Raji (cell line): ENCODE measurements around the gene MTCL1.

Source experiments
- POLR2A ChIP-seq: IDR thresholded peaks from 2 replicates; pipeline ENCODE4 v1.6.1; 2011; ENCODE audit warnings: low read depth, low read length, control low read depth; ENCODE audit not compliant: insufficient read depth

The MTCL1 gene

DNA sequence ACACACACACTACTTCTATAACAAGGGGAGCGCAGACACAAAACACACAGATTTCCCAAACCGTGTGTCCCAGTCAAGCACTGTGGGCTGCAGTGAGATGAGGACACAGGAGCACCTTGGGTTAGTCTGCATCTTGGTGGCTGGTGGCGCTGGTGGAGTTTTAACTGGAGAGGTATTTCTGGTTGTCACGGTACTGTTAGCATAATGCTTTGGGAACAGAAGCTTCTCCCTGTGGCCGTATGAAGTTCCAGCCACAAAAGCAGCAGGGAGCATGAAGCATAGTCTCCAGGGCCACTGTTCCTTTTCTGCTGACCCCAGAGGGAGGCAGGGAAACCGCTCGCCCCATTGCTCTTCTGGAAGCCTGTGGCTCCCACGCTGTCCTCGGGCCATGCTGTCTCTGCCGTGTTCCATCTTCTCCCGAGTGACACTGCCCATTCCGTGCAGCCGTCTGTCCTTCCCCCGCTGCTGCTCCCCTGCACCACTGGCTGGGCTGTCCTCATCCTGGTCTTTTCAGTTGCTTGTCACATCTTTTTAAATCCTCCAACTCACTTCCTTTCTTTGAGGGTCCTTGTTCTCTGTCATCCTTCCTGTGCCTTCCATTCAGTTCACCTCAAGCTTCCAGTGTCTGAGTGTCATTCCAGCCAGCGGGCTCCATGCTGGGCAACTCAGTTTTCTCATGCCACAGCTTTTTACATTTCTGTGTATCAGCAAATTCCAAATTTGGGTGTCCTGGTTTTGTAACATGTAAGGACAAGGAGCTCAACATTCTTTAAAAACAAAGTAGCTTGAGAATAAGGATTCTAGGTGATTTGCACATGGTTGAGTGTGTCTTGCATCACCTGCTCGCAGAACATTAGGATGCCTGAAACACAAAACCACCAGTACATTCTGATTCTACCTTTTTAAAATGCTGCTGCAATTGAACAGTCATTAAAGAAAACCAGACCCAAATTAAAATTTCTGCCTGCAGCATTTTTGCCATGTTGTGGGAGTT, 125.0 kb downstream of the MTCL1 start:
- no peak for TF ChIP-seq POLR2A

DNA sequence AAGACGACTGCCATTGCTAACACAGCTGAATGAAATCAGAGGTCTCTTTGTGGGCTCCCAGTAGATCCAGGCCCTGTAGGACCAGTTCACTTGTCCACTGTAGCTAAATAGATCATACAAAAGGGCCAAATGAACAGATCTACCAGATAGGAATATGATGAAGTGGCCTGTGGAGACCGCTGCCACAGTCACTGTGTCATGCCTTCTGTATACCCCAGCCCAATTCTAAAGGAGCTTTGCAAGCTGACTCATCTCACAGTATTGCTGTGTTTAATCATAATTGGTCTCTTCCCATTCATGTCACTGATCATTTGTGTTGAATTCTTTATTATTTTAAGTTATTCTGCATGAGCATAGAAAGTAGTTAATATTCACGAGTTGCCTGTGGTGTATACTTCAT, 125.8 kb downstream of the MTCL1 start:
- TF ChIP-seq POLR2A, result no peak

DNA sequence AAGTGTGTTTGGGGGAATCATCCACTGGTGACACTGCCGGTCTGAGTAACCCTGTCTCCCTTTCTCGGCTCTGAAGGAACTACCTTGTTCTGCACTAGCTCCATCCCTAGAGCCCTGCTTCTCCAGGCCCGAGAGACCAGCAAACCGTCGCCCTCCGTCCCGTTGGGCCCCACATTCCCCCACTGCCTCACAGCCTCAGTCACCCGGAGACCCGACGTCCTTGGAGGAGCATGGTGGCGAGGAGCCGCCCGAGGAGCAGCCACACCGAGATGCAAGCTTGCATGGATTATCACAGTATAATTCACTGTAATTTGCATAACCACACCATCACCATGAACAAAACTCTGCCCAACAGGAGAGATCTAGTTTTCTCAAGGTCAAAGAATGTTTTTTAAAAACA, 126.2 kb downstream of the MTCL1 start:
- TF ChIP-seq POLR2A, result no peak

DNA sequence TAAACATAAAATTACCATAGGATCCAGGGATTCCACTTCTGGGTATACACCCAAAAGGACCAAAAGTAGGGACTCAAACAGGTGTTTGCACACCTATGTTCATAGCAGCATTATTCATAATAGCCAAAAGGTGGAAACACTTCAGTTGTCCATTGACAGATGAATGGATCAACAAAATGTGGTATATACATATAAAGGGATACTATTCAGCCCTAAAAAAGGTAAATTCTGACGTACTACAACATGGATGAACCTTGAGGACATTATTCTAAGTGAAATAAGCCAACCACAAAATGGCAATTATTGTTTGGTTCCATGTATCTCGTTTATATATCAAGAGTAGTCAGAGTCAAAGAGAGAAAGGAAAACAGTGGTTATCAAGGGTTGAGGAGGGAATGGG, 128.1 kb downstream of the MTCL1 start:
- TF ChIP-seq POLR2A, result no peak

DNA sequence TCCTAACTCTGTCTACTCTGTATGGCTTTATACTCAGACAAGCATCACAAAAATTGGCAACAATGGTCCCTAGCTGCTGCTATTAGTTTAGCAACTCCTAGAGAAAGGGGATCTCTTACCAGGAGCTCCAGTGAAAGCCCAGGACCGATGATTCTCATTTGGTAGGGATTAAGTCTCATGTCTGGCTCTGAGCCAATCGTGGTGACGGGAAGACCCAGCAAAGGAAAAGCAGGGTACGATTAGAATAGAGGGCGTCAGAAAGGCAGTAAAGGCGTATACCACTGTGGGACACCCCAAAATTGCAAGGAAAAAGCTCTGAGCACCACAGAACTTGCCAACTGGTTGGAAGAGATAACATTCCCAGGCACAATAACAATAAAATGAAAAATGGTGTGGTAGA, 129.5 kb downstream of the MTCL1 start:
- TF ChIP-seq POLR2A, result no peak

DNA sequence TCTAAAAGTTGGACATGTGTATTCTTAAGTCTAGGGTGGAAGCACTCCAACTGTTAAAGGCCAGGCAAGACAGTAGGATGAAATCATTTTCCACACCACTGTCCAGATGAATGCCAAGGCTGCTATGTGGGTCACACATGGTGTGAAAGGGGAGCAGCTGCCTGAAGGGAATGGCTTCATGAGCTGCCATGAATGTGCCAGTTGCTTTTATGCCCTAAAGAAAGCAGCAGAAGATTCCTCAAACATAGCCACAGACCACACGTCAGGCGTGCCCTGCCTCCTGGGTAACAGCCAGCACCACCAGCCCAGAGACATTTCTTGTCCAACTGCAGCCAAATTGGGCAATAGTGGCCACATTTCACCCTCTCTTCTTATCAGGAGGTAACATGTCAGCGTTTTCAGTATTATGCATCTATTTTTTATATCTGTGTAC, 130.2 kb downstream of the MTCL1 start:
- TF ChIP-seq POLR2A, result no peak

DNA sequence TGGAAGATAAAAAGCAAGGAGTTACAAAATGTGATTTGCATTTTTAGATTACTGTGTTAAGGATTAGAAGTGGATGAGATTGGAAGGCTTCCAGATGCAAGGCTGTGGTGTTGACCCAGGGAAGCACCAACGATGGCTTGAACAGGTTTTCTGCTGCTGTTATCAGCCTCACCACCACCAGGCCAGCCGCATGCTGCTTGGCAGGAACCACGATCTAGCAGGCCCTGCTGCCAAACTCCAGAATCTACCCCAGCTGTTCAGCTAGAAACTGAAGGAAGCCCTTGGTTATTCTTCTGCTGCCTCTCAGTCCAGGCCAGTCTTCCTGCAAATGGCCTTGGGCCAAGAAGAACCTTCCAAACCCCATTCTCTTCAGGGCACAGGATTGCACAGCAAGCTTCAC, 133.9 kb downstream of the MTCL1 start:
- no peak for TF ChIP-seq POLR2A

DNA sequence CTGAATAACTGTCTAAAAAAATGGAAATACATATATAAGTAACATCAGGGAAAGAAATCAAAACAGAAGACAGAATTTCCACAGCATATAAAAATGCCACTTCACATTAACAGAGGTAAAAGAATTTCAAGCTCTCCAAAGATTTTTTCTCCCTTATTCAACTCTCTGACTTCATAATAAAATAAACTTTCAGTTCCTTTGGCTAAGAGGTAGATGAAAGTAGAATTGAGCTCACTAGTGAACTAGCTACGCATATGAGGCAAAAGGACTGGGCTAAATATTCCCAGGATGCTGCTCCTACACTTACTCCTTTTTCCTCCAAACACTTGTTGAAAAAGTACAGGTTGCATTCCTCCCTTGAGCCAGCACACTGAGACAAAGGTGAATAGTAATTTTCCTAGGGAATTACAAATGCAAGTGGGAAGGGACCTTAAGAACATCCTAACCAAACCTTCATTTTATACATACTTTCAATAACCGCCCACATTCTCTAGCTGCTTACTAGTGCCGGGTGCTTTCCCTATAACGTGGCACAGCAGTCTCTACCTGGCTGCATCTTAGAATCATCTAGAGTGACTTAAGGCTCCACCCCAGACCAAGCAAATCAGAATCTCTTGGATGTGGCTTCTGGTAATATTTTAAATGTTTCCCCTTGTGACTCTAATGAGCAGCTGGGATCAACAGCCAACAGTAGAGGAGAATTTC, 136.6 kb downstream of the MTCL1 start:
- TF ChIP-seq POLR2A, result no peak

DNA sequence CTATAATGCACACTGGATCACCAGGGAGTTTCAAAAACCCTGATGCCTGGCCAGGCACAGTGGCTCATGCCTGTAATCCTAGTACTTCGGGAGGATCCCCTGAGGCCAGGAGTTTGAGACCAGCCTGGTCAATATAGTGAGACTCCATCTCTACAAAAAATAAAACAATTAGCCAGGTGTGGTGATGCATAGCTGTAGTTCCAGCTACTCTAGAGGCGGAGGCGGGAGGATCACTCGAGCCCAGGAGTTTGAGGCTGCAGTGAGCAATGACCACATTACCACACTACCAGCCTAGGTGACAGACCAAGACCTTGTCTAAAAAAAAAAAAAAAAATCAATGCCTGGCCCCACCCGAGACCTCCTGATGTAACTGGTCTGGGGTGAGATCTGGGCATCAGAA, 137.2 kb downstream of the MTCL1 start:
- no peak for TF ChIP-seq POLR2A

DNA sequence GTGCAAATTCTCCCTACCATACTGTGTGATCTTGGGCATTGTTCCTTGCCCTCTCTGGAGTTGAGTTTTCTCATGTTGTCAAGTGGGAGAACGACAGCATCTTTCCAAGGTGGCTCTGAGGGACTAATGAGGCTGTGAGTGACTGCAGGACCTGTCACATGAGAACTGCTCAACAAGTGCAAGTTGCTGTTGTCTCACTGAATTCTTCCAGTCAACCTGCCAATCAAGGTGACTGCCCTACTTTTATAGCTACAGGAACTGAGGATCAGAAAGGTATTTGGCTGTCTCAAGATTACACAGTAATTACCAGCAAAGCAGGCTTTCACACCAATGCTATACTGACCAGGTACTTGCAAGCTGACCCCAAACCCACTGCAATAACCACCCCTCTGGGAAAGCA, 137.6 kb downstream of the MTCL1 start:
- TF ChIP-seq POLR2A, result no peak

DNA sequence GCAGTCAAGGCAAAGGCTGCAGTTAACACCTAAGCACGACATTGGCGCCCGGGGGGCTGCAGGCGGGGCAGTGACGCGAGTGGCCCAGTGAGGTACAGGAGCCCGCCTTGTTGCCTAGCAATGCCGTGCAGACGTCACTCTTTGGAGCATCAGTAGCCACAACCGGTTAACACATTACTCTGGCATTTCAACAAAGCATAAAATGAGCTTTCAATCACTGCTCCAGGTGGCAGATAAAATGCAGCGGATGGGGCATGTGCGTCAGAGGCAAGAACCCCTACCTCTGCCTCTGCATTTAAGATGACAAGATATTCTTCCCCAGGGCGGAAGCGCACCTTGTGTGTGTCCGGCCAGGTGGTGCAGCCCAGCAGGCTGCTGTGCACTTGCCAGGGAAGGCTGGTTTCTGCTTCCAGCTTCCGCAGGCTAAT, 139.4 kb downstream of the MTCL1 start:
- no peak for TF ChIP-seq POLR2A

DNA sequence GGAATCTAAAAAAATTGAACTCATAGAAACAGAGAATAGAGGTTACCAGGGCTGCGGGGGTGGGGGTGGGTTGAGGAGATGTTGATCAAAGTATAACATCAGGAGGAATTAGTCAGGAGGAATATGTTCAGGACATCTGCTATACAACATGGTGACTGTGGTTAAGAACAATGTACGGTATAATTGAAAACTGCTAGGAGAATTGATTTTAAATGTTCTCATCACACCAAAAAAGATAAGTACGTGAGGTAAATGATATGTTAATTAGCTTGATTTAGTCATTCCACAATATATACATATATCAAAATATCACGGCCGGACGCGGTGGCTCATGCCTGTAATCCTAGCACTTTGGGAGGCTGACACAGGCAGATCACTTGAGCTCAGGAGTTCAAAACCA, 140.2 kb downstream of the MTCL1 start:
- TF ChIP-seq POLR2A, result no peak

DNA sequence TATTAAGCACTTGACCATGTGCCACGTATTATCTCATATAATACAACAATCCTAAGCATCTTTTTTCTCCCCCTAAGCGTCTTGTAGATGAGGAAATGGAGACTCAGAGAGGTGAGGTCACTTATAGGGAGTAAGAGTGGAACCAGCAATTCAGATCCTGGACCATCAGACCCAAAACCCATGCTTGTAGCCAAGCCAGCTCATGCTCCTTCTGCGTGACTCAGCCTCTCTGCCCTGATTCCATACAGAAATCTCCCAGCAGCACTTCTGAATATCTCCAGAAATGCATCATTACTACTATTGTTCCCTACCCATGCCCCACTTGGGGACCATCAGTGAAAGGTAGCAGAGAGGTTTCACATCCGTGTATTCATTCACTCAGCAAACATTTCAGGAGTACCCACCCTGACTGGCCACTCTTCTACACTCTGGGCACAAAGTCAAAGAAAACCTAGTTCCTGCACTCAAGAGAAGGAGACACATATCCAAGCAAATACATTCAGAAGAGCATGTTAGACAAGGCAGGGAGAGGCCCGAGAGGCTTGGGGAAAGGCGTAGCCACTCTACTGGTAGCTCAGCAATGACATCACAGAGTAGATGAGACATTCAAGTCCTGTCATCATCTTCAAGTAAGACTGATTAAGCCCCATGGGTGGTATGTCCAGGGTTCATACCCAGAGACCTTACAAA, 141.9 kb downstream of the MTCL1 start:
- TF ChIP-seq POLR2A, result no peak

DNA sequence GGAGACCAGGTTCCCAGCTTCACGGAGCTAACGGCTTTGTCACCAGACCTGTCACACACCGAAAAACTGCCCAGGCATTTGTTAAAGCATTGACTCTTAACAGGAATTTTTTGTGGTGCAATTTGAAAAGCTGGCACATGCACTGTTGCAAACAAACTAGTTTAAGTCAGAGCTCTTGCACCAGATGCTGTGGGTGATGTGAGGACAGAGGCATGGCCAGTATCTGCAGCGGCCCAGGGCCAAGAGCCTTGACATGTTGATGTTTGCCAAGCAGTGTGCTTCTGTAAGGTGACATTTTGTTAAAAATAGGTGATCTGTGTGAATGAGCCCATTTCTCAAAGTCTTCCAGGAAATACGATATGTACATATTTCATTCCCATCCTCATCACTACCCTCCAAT, 142.5 kb downstream of the MTCL1 start:
- TF ChIP-seq POLR2A, result no peak

DNA sequence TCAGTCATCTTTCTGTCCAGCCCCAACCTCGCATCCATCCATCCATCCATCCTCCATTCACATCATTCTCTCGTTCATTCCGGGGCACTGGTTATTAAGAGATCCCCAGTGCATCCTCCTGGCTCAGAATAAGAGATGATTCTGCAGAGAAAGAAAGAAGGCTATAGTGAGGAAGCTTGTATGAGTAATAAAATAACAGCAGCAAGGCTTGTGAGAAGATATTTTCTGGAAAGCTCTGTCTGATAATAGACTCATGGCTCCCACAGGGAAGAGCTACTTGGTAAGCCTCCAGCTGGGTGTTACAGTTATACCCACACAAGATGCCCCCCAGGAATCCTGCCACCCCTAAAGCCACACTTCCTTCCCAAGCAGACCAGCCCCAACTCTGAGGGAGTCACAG, 143.2 kb downstream of the MTCL1 start:
- no peak for TF ChIP-seq POLR2A
